ENCODE results near the gene SUGT1. TPM values are rescaled to one million over a fixed set of nuclear protein-coding genes. Genes with fewer than 3 reads are reported as not detected.
"Not testable (repeated sequence)": the region's sequence is repeated elsewhere in the genome, so short reads cannot be mapped to it uniquely, and the experiment has no call there.

The SUGT1 gene
- total RNA-seq, 3 donors from 2014 or later = 24.6 to 40.8 (median 29.1) TPM

DNA sequence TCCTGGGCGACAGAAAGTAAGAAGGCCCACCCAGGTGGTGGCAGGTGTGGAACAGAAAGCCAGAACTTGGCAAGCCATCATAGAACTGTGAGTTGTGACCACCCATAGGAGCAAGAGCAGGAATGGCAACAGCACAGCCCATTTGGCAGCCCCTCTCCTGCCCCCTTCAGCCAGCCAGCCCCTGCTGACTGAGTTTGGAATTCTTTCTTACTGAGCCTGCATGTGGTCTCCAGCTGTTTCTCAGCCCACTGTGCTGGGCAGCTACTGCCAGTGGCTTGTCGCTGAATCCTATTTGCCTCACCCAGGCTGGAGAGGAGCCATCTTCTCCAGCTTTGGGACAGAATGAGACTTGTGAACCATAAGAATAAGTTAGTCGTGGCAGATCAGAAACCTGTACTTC lies 58.6 kb downstream of the SUGT1 start:
- H3K27me3 ChIP-seq = no peaks in the 10 kb centered on the region
- no peak overlapping the region for H3K27ac ChIP-seq
- TF ChIP-seq, protein P1, sequence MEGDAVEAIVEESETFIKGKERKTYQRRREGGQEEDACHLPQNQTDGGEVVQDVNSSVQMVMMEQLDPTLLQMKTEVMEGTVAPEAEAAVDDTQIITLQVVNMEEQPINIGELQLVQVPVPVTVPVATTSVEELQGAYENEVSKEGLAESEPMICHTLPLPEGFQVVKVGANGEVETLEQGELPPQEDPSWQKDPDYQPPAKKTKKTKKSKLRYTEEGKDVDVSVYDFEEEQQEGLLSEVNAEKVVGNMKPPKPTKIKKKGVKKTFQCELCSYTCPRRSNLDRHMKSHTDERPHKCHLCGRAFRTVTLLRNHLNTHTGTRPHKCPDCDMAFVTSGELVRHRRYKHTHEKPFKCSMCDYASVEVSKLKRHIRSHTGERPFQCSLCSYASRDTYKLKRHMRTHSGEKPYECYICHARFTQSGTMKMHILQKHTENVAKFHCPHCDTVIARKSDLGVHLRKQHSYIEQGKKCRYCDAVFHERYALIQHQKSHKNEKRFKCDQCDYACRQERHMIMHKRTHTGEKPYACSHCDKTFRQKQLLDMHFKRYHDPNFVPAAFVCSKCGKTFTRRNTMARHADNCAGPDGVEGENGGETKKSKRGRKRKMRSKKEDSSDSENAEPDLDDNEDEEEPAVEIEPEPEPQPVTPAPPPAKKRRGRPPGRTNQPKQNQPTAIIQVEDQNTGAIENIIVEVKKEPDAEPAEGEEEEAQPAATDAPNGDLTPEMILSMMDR (IDR thresholded peaks at IDR 0.05) = no peak
- TF ChIP-seq POLR2A (IDR thresholded peaks at IDR 0.05) (no peak), POLR2AphosphoS5 (IDR thresholded peaks at IDR 0.05) (no peak)
- no peaks in the 10 kb centered on the region for H3K4me1 ChIP-seq
- no peaks in the 10 kb centered on the region for H3K36me3 ChIP-seq
- no peaks in the 10 kb centered on the region for H3K9me3 ChIP-seq
- intact Hi-C loops (cut with DNase I; ENCODE audit: low total_unique reads) = no loop called here
- no peak for DNase-seq (ENCODE audit: low spot score in 2 of 2)
- no peak overlapping the region for H3K4me3 ChIP-seq

DNA sequence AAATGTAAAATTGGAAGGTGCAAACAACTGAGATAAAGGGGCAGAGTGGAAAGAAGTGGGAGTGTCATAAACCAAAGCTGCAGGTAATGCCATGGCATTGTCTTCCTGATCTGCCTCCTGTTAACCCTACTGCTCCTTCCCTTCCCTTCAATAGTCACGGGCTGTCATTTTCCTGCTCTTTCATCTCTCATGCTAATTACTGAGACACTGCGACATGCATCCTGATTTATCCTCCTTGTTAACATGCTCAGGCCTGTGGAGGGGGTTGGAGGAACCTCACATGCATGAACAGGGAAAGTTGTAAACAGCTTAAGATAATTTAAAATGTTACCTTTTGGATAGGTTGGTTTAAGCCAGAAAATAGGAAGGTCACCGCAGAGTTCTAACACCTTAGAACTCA lies 59.7 kb downstream of the SUGT1 start:
- DNase-seq (ENCODE audit: low spot score in 2 of 2) = no peak
- TF ChIP-seq, protein P1 (IDR thresholded peaks at IDR 0.05) = no peak
- TF ChIP-seq POLR2A (IDR thresholded peaks at IDR 0.05) (no peak), POLR2AphosphoS5 (IDR thresholded peaks at IDR 0.05) (no peak)
- peaks cover 0 to 8% of the 10 kb centered on the region in 2 donors for H3K9me3 ChIP-seq
- H3K27me3 ChIP-seq = no peaks in the 10 kb centered on the region
- intact Hi-C loops (cut with DNase I; ENCODE audit: low total_unique reads) = no loop called here
- no peaks in the 10 kb centered on the region for H3K4me1 ChIP-seq
- H3K27ac ChIP-seq = no peak overlapping the region
- no peak overlapping the region for H3K4me3 ChIP-seq
- no peaks in the 10 kb centered on the region for H3K36me3 ChIP-seq

DNA sequence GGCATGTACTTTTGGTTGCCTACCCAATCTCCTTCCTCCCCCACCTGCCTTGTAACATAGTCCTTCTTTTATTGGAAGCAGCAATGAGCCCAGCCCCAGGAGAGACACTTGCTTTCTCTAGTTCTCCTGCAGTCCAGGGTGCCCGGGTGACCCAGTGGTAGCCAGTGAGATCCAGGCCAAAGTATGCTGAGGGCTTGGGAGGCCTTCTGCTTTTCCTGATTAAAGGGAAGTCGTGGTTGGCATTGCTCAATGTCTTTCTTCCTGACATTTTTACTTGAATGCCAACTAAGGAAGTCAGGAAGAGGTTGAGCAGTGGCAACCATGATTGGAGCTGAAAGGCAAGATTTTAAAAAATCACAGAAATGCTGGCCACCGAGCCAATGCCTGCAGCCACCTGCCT lies 61.3 kb downstream of the SUGT1 start:
- Histone ChIP-seq H3K36me3 (no peaks in the 10 kb centered on the region), H3K9me3 (peaks cover 0 to 8% of the 10 kb centered on the region in 2 donors), H3K4me1 (no peaks in the 10 kb centered on the region), H3K4me3 (no peak overlapping the region), H3K27ac (no peak overlapping the region), H3K27me3 (no peaks in the 10 kb centered on the region)
- DNase-seq (ENCODE audit: low spot score in 2 of 2) = peak in 1 of 2 donors; percentile 20
- TF ChIP-seq, protein P1 (IDR thresholded peaks at IDR 0.05) = no peak
- TF ChIP-seq POLR2A (IDR thresholded peaks at IDR 0.05) = no peak
- intact Hi-C loops (cut with DNase I; ENCODE audit: low total_unique reads) = no loop called here

DNA sequence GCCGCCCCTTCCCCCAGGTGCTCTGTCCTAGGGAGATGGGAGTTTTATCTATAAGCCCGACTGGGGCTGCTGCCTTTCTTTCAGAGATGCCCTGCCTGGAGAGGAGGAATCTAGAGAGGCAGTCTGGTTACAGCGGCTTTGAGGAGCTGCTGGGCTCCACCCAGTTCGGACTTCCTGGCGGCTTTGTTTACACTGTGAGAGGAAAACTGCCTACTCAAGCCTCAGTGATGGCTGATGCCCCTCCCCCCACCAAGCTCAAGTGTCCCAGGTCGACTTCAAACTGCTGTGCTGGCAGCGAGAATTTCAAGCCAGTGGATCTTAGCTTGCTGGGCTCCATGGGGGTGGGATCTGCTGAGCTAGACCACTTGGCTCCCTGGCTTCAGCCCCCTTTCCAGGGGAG lies 68.3 kb downstream of the SUGT1 start:
- H3K4me1 ChIP-seq; H3K36me3 ChIP-seq; H3K4me3 ChIP-seq; intact Hi-C loops (cut with DNase I; ENCODE audit: low total_unique reads); DNase-seq (ENCODE audit: low spot score in 2 of 2); H3K27me3 ChIP-seq; H3K27ac ChIP-seq: not testable (repeated sequence)
- peaks cover 0 to 11% of the 10 kb centered on the region in 2 donors for H3K9me3 ChIP-seq

DNA sequence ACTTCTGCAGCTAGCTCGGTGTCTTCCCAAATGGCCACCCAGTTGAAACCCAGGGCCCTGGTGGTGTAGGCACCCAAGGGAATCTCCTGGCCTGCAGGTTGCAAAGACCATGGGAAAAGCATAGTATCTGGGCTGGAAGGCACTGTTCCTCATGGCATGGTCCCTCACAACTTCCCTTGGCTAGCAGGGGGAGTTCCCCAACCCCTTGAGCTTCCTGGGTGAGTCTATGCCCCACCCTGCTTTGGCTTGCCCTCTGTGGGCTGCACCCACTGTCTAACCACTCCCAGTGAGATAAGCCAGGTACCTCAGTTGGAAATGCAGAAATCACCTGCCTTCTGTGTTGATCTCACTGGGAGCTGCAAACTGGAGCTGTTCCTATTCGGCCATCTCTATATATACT lies 68.7 kb downstream of the SUGT1 start:
- H3K27me3 ChIP-seq; H3K4me3 ChIP-seq; H3K27ac ChIP-seq; intact Hi-C loops (cut with DNase I; ENCODE audit: low total_unique reads); H3K4me1 ChIP-seq; DNase-seq (ENCODE audit: low spot score in 2 of 2); H3K36me3 ChIP-seq: not testable (repeated sequence)
- peaks cover 0 to 12% of the 10 kb centered on the region in 2 donors for H3K9me3 ChIP-seq

DNA sequence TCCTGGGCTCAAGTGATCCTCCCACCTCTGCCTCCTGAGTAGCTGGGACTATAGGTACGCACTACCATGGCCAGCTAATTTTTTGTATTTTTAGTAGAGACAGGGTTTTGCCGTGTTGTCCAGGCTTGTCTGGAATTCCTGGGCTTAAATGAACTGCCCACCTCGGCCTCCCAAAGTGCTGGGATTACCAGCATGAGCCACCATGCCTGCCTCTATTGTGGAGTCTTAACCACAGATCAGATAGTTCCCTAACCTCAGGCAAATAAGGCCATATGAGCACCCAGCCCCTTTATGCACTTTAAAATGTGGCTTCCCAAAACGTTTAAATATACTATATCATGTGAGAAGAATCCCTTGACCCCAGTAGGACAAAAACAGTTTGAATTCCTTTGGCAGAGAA lies 70.5 kb downstream of the SUGT1 start:
- intact Hi-C loops (cut with DNase I; ENCODE audit: low total_unique reads) = no loop called here
- Histone ChIP-seq H3K4me1 (no peaks in the 10 kb centered on the region), H3K9me3 (peaks cover 0 to 5% of the 10 kb centered on the region in 2 donors), H3K27me3 (no peaks in the 10 kb centered on the region), H3K27ac (no peak overlapping the region), H3K36me3 (no peaks in the 10 kb centered on the region), H3K4me3 (no peak overlapping the region)
- no peak for TF ChIP-seq POLR2AphosphoS5 (IDR thresholded peaks at IDR 0.05)
- no peak for TF ChIP-seq POLR2A (IDR thresholded peaks at IDR 0.05)
- TF ChIP-seq, protein P1 (IDR thresholded peaks at IDR 0.05) = no peak
- no peak for DNase-seq (ENCODE audit: low spot score in 2 of 2)
